Stimulated activated CD4-positive, alpha-beta T cell treated with anti-CD3 and anti-CD28 coated beads, TNF-alpha, amount 100 ng/mL, for 4 hours (primary cell): ENCODE results near the gene PDE4D.

Experiments used
- DNase-seq, 3 experiments: peaks; one replicate each; pipeline ENCODE4 v3.0.0-alpha.2; 2020; ENCODE audit warnings: low read depth in 3 of 3

Gene PDE4D

GRCh38 chr5:59287361-59287760, 606.2 kb downstream of the PDE4D start:
- no peak for DNase-seq

GRCh38 chr5:59286510-59286909, 607.0 kb downstream of the PDE4D start:
- DNase-seq: no peak

- no peak for DNase-seq
Observed at GRCh38 chr5:59285300-59286016, 608.1 kb downstream of the PDE4D start.

- no peak for DNase-seq
Observed at GRCh38 chr5:59282726-59283125, 610.8 kb downstream of the PDE4D start.

DNA sequence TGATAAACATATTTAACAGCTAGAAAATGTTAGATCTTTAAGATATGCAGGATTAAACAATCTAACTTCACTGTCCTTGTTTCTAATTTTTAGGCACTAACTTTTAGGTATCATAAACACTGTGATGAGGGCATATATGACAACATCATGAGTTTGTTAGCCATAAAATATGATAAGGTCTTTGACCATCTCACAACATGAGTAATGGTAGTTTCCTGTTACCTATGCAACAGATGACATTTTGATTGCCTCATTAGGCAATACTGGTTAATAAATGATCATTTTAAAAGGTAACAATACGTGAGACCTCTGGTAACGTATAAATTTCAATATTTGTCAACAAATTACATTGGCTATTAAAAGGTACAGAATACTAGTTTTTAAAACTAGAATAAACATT, 613.5 kb downstream of the PDE4D start:
- no peak for DNase-seq

DNA sequence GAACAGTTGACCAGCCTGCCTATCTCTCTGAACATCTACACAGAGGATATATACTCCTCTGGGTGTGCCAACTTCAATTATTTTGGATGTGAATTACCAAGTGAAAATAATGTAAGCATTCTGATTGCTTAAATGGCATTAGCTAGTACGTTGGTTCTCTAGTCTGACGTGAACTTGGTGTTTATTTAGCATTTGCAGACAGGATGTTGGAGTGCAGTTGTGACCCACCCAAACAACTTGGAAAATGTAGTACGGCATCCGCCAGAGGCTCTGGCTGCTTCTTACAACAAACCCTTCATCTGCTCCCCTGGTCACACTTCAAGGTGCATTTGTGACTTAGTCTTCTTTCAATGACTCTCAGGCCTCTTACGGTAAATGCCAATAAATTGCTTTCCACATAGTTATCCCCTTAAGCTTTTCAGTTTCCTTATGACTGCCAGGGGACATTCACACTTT, 616.6 kb downstream of the PDE4D start:
- no peak for DNase-seq

DNA sequence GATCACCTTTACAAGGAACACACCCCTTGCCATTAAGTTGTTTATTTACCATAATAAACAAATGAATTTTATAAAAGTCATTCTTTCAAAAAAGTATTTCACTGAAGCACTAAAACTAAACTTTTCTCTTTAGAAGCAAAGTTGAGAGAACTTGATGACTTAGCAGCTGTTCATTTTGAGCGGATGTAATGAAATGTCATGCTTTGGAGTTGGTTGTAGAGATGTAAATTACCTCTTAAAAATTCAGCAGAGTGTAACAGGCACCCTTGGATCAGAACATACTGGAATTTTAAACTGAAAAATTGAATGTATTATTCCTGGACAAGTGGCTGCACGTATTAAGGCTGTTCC, 617.2 kb downstream of the PDE4D start:
- DNase-seq: no peak

DNA sequence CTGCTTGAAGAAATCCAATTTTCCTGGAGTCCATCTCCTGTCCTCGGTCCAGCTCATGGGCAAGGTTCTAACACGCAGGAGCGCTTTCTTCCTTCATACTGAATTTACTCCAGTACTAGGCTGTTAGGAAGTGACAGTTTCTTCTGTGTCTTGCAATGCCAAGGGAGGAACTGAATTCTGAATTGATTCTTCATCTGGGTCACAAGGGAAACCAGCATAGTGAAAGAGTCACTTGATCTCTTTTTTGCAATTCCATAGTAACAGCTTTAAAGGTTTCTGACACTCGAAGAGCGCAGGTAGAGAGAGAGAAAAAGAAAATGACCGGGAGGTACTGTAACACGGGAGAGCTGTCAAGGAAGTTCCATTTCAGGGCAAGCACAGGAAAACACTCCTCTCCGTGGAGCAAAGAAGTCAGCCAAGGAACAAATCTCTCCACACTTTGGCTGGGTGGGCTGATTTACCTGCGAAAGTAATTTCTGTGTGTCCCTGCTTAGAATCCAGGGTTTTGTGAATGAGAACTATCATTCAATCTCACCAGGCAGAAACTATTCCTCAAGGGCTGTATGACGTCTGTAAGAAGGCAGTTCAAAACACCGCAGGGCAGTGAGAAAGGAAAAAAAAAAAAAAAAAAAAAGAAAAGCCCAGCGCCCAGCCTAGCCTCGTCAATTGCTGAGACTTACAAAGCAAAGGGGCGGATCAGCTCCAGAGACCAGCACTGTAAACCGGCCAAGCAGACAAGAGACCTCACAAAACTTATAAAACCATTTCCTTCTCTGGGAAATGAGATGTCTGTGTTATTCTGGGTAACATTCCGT, 617.8 kb downstream of the PDE4D start:
- DNase-seq: no peak

DNA sequence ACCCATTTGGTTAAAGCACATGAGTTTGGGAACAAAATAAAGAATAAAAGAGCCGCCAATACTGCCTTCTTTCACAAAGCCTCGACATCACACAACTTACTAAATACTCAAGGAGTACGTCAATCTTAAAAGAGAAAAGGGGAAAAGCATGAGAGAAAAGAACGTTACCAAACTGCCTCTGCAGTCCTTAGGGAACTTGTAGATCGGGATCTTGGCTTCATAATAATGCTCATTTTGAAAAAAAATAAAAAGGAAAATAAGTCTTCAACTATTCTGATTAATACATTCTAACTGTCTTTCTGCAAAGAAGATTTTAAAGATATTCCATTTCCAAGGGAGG, 618.4 kb downstream of the PDE4D start:
- DNase-seq: no peak

DNA sequence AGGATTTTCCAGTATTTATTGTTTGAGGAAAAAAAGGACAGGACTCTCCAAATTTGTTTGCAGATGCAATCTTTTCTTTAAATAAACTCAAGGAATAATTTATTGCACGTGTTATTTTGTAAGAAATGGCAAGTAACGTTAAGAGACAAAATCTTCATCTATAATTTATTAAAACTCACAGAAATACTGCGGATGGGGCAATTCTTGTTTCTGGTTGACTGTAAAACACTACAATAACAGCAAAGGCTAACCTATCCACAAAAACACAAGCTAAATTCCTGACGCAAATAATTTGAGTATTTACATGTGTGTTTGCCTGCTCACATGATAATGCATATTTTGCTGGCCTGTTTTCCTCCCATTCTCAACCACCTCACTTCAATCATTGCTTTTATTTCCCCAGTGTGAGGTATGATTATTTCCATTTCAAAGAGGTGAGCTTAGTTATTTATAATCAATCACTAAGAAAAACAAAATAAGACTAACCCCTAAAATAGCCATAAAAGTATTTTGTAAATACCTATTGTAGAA, 619.4 kb downstream of the PDE4D start:
- DNase-seq: no peak

- no peak for DNase-seq
Observed at GRCh38 chr5:59272809-59273427, 620.6 kb downstream of the PDE4D start.

- no peak for DNase-seq
Observed at GRCh38 chr5:59268756-59269415, 624.6 kb downstream of the PDE4D start.

DNA sequence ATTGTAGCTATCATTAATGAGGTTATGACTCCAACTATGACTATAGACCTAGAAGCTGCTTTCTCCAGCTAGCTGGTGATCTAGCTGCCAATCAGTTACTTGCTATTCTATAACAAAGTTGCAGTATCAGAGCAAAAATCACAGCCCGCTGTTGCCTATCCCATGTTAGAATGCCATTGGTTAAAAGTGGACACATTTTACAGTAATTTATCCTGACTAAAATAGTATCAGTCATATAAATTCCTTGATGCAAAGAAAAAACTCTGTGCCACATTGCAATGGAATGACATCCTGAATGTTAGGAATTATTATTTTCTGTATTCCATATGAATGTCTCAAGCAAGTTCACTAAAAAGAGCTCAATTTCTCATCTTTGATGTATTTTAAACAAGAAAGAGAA, 626.5 kb downstream of the PDE4D start:
- no peak for DNase-seq

DNA sequence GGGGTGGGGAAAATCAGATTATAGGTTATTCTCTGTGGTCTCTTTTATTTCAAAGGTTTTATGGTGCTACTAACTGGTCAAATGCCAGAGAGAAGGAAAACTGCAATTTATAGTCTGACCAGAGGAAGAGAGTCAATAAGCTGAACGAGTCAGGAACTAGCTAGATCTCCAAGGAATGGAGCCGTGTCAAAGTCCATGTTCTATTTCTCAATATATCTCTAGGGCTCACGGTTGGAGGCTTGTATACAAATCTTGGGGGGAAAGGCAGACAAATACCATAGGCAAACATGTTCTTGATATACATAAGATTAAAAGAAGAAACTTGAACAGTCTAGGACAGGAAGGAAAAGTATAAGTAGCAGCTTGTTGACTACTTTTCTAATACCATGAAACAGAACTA, 627.1 kb downstream of the PDE4D start:
- no peak for DNase-seq

- no peak for DNase-seq
Observed at GRCh38 chr5:59264639-59265245, 628.8 kb downstream of the PDE4D start.

DNA sequence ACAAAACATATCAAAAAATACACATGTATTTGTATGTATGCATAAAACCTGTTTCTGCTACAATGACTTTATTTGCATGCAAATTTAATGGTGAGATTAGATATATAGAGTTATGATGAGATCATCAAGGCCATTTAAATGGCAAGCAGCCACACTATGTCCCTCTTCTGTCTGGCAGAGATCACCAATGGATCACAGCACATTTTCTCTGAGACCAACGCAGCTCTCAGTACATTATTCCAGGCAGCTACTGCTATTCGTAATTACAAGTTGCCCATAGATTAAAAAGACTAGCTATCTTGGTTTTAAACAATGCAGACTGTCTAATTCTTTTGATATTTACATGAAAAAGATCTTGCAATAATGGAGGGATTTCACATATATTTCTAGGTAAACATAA, 629.5 kb downstream of the PDE4D start:
- DNase-seq: no peak

DNA sequence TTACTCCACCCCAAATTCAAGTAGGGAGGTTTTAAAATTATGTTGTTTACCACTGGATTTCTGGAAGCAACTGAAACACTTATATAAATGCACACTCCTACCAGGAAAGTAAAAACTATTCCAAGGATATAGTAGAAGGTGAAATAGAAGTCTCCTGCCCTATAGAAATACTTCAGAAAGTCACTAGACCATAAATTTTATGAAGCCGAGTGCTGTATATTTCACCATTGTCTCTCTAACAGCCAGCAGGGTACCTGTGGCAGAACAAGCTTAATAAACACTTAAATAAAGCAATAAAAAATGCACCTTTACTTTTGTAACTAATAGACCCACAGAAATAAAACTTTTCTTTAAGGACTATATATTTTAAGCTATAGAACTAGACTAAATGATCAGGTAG, 631.6 kb downstream of the PDE4D start:
- DNase-seq: no peak

DNA sequence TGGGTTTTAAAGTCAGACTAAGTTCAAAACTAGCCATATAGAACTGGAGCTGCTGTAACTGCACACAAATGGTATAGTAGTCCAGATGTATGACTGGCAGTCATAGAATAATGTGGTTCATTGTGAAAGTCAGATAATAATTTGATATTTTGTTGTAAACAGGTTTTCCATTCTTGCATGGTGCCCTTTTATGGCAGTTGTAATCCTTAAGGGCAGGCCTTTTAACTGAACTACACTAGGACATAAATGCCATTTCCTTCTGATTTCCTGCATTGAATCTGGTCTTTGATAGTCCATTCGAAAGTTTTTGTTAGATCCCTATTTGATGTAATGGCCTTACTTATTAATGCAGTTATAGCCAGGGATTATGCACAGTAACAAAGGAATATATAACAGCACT, 632.6 kb downstream of the PDE4D start:
- DNase-seq: no peak

DNA sequence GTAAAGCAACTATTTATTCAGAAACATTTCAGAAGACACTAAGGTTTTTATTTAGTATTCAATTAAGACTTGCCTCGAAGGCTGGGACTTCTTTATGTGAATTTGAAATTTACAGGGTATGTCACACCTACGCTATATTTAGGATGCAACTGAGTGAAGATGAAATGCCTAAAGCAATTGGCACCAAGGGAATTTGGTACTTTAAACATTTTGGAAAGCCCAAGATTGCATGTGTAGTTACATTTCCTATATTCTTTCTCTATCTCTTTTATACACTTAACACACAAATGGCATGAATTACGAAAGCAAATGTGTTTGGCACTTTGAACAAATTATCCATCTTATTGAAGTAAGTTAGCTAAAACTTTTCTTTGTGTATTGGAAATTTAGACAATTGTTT, 633.3 kb downstream of the PDE4D start:
- no peak for DNase-seq

- no peak for DNase-seq
Observed at GRCh38 chr5:59259237-59259636, 634.3 kb downstream of the PDE4D start.

GRCh38 chr5:59257488-59258400, 635.8 kb downstream of the PDE4D start:
- DNase-seq: no peak
